ENCODE results near the gene EXOC1. TPM values are rescaled to one million over a fixed set of nuclear protein-coding genes. Genes with fewer than 3 reads are reported as not detected.

EXOC1 gene
- total RNA-seq, 1 experiment from 2014 or later, result 25.2 TPM

- CTCF ChIA-PET, result no interaction called here
Measured at GRCh38 chr4:55892156-55892555, 38.7 kb downstream of the EXOC1 start.

GRCh38 chr4:55896622-55897021 lies 43.2 kb downstream of the EXOC1 start:
- BruUV-seq (replicated peaks), result no TSS peak
- Mint-ChIP-seq H3K4me3 (ENCODE audit: low read depth, unreplicated experiment) (no peak overlapping the region), H3K9me3 (ENCODE audit: low read depth, unreplicated experiment) (no peaks in the 10 kb centered on the region), H3K36me3 (ENCODE audit: insufficient read depth, unreplicated experiment) (peaks cover 6% of the 10 kb centered on the region), H3K27me3 (ENCODE audit: unreplicated experiment) (no peaks in the 10 kb centered on the region), H3K27ac (ENCODE audit: unreplicated experiment) (no peak overlapping the region), H3K4me1 (ENCODE audit: low read depth, unreplicated experiment) (no peaks in the 10 kb centered on the region)
- CTCF ChIA-PET, result no interaction called here
- TF ChIP-seq, protein P1, sequence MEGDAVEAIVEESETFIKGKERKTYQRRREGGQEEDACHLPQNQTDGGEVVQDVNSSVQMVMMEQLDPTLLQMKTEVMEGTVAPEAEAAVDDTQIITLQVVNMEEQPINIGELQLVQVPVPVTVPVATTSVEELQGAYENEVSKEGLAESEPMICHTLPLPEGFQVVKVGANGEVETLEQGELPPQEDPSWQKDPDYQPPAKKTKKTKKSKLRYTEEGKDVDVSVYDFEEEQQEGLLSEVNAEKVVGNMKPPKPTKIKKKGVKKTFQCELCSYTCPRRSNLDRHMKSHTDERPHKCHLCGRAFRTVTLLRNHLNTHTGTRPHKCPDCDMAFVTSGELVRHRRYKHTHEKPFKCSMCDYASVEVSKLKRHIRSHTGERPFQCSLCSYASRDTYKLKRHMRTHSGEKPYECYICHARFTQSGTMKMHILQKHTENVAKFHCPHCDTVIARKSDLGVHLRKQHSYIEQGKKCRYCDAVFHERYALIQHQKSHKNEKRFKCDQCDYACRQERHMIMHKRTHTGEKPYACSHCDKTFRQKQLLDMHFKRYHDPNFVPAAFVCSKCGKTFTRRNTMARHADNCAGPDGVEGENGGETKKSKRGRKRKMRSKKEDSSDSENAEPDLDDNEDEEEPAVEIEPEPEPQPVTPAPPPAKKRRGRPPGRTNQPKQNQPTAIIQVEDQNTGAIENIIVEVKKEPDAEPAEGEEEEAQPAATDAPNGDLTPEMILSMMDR (IDR thresholded peaks at IDR 0.05; ENCODE audit: unreplicated experiment), result no peak
- intact Hi-C loops (cut with micrococcal nuclease; ENCODE audit: unreplicated experiment), result no loop called here
- DNase-seq, result no peak

More at GRCh38 chr4:55892156-55892555, 38.7 kb downstream of the EXOC1 start:
- Mint-ChIP-seq H3K36me3 (ENCODE audit: insufficient read depth, unreplicated experiment) (peaks cover 6% of the 10 kb centered on the region), H3K4me3 (ENCODE audit: low read depth, unreplicated experiment) (no peak overlapping the region), H3K4me1 (ENCODE audit: low read depth, unreplicated experiment) (no peaks in the 10 kb centered on the region), H3K27ac (ENCODE audit: unreplicated experiment) (no peak overlapping the region), H3K27me3 (ENCODE audit: unreplicated experiment) (no peaks in the 10 kb centered on the region), H3K9me3 (ENCODE audit: low read depth, unreplicated experiment) (no peaks in the 10 kb centered on the region)
- TF ChIP-seq, protein P1 (IDR thresholded peaks at IDR 0.05; ENCODE audit: unreplicated experiment), result no peak
- no TSS peak for BruUV-seq (replicated peaks)
- no peak for DNase-seq
- intact Hi-C loops (cut with micrococcal nuclease; ENCODE audit: unreplicated experiment), result no loop called here

DNA sequence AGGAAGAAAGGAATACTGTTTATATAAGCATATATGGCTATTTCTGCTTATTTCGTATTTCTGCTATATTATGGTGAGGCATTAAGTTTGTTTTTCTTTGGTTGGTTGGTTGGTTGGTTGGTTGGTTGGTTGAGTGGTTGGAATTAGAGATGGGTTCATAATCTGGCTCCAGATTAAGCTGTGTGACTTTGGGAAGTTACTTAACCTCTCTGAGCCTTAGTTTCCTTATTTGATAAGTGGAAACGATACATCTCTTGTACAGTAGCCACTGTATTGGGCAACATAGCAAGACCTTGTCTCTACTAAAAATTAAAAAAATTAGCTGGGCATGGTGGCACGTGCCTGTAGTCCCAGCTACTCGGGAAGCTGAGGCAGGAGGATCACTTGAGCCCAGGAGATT lies 49.2 kb downstream of the EXOC1 start:
- CTCF ChIA-PET, result no interaction called here
- intact Hi-C loops (cut with micrococcal nuclease; ENCODE audit: unreplicated experiment), result loop anchor here (5.0 kb wide), 1 partner anchor 50 kb away; no protein-coding TSS in a partner anchor
- no peaks in the 10 kb centered on the region for H3K9me3 Mint-ChIP-seq (ENCODE audit: low read depth, unreplicated experiment)
- no peak overlapping the region for H3K27ac Mint-ChIP-seq (ENCODE audit: unreplicated experiment)
- DNase-seq, result no peak
- no peaks in the 10 kb centered on the region for H3K36me3 Mint-ChIP-seq (ENCODE audit: insufficient read depth, unreplicated experiment)
- no peak overlapping the region for H3K4me3 Mint-ChIP-seq (ENCODE audit: low read depth, unreplicated experiment)
- no TSS peak for BruUV-seq (replicated peaks)
- H3K4me1 Mint-ChIP-seq (ENCODE audit: low read depth, unreplicated experiment), result no peaks in the 10 kb centered on the region
- H3K27me3 Mint-ChIP-seq (ENCODE audit: unreplicated experiment), result no peaks in the 10 kb centered on the region
- TF ChIP-seq, protein P1 (IDR thresholded peaks at IDR 0.05; ENCODE audit: unreplicated experiment), result no peak

DNA sequence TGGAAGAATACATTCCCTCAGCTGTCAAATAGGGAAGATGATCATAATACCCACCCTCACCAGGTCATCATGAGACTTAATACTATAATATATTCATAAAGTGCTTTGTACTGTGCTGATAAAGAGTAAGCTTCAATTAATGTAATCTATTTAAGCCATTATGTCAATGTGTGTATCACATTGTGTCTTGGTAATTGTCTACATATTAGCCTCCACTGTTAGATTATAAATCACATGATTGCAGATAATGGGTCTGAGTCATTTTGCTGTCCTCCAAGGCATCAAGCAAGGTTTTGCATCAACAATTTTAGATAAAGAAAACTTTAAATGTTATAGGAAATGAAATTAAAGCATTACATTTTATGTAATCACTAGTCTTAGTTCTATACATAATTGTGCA lies 50.1 kb downstream of the EXOC1 start:
- Mint-ChIP-seq H3K36me3 (ENCODE audit: insufficient read depth, unreplicated experiment) (no peaks in the 10 kb centered on the region), H3K27ac (ENCODE audit: unreplicated experiment) (no peak overlapping the region), H3K4me3 (ENCODE audit: low read depth, unreplicated experiment) (no peak overlapping the region), H3K4me1 (ENCODE audit: low read depth, unreplicated experiment) (no peaks in the 10 kb centered on the region), H3K9me3 (ENCODE audit: low read depth, unreplicated experiment) (no peaks in the 10 kb centered on the region), H3K27me3 (ENCODE audit: unreplicated experiment) (no peaks in the 10 kb centered on the region)
- CTCF ChIA-PET, result no interaction called here
- BruUV-seq (replicated peaks), result no TSS peak
- TF ChIP-seq, protein P1 (IDR thresholded peaks at IDR 0.05; ENCODE audit: unreplicated experiment), result no peak
- no peak for DNase-seq
- intact Hi-C loops (cut with micrococcal nuclease; ENCODE audit: unreplicated experiment), result loop anchor here (5.0 kb wide), 1 partner anchor 49 kb away; no protein-coding TSS in a partner anchor

Data from Calu3 (cell line).